ENCODE measurements around the gene RASD2. TPM values are rescaled to one million over a fixed set of nuclear protein-coding genes. Genes with fewer than 3 reads are reported as not detected.

RASD2 gene
- total and polyA plus RNA-seq, 2 experiments from 2014 or later: 1.2 to 3.6 TPM

- TF ChIP-seq ZNF462 (CRISPR knock-in tag; IDR thresholded peaks at IDR 0.05) (no peak), ZNF114 (CRISPR knock-in tag; IDR thresholded peaks at IDR 0.05) (no peak), ETS1 (IDR thresholded peaks at IDR 0.05) (no peak), EZH2 (IDR thresholded peaks at IDR 0.05; ENCODE audit: low read depth, unreplicated experiment) (no peak), ZNF331 (CRISPR knock-in tag; IDR thresholded peaks at IDR 0.05; ENCODE audit: low read depth) (no peak), NANOG (IDR thresholded peaks at IDR 0.05; ENCODE audit: borderline replicate concordance) (no peak), POLR2AphosphoS5 (IDR thresholded peaks at IDR 0.05; ENCODE audit: low read depth) (no peak), STAT1 (IDR thresholded peaks at IDR 0.05; ENCODE audit: unreplicated experiment) (no peak), REST (IDR thresholded peaks at IDR 0.05; ENCODE audit: unreplicated experiment) (no peak), EZH2phosphoT487 (IDR thresholded peaks at IDR 0.05; ENCODE audit: unreplicated experiment) (no peak), JUNB (IDR thresholded peaks at IDR 0.05; ENCODE audit: unreplicated experiment) (no peak)
These were observed 52.6 kb downstream of the RASD2 start (continued) for GRCh38 chr22:35593071-35593890.

All from GM23338 (cell line).